ENCODE results near the gene ATP4A.

Gene ATP4A

GRCh38 chr19:35510626-35510964 is 52.9 kb downstream of the ATP4A start:
- peak overlapping the region; percentile 3 to 45 (median 16) for H3K4me3 ChIP-seq
- H3K27ac ChIP-seq = peak overlapping the region in 13 of 21 experiments; percentile 40 to 79 (median 63)

GRCh38 chr19:35509861-35510625 is 53.4 kb downstream of the ATP4A start:
- H3K4me3 ChIP-seq = peak overlapping the region; percentile 3 to 45 (median 16)
- peak overlapping the region in 20 of 21 experiments; percentile 22 to 79 (median 63) for H3K27ac ChIP-seq

- H3K27ac ChIP-seq = peak overlapping the region in 17 of 21 experiments; percentile 40 to 79 (median 65)
- H3K4me3 ChIP-seq = peak overlapping the region in 4 of 7 experiments; percentile 10 to 45 (median 27)
Measured at GRCh38 chr19:35509018-35509652, 54.3 kb downstream of the ATP4A start.

GRCh38 chr19:35508129-35508528 is 55.3 kb downstream of the ATP4A start:
- Histone ChIP-seq H3K4me3 (no peak overlapping the region), H3K27ac (peak overlapping the region in 1 of 21 experiments; percentile 31)

GRCh38 chr19:35507561-35507960 is 55.9 kb downstream of the ATP4A start:
- Histone ChIP-seq H3K4me3 (no peak overlapping the region), H3K27ac (no peak overlapping the region)

- Histone ChIP-seq H3K4me3 (no peak overlapping the region), H3K27ac (no peak overlapping the region)
Measured at GRCh38 chr19:35506011-35506410, 57.4 kb downstream of the ATP4A start.

- peak overlapping the region in 1 of 21 experiments; percentile 6 for H3K27ac ChIP-seq
- no peak overlapping the region for H3K4me3 ChIP-seq
Measured at GRCh38 chr19:35502751-35503150, 60.7 kb downstream of the ATP4A start.

- peak overlapping the region in 6 of 7 experiments; percentile 14 to 36 (median 24) for H3K4me3 ChIP-seq
- peak overlapping the region in 18 of 21 experiments; percentile 22 to 77 (median 68) for H3K27ac ChIP-seq
Measured at GRCh38 chr19:35501684-35502083, 61.8 kb downstream of the ATP4A start.

- Histone ChIP-seq H3K27ac (peak overlapping the region in 16 of 21 experiments; percentile 9 to 77 (median 68)), H3K4me3 (peak overlapping the region; percentile 4 to 36 (median 21))
Measured at GRCh38 chr19:35500611-35501010, 62.8 kb downstream of the ATP4A start.
